Stimulated activated CD4-positive, alpha-beta T cell treated with anti-CD3 and anti-CD28 coated beads, Interleukin-2, amount 100 ng/mL, for 24 hours (primary cell): ENCODE results near the gene MED12.

Experiments used
- DNase-seq, 2 donors: peaks; one replicate each; pipeline ENCODE4 v3.0.0-alpha.2; 2020

The MED12 gene

GRCh38 chrX:71118032-71118984 lies at the start of gene MED12:
Gene MED12, plus strand, starts transcription at chrX:71118596. Its CDS starts 159 bp downstream, at chrX:71118755.
- peak; percentile 82 to 87 for DNase-seq

GRCh38 chrX:71070531-71070930 lies 47.9 kb upstream of the MED12 start:
- no peak for DNase-seq

GRCh38 chrX:71081330-71082123 lies 36.9 kb upstream of the MED12 start:
- no peak for DNase-seq

GRCh38 chrX:71082124-71082647 lies 36.2 kb upstream of the MED12 start:
- DNase-seq, result no peak

- no peak for DNase-seq
Measured at GRCh38 chrX:71082822-71083221, 35.6 kb upstream of the MED12 start.

- DNase-seq, result no peak
Measured at GRCh38 chrX:71085900-71086299, 32.5 kb upstream of the MED12 start.

GRCh38 chrX:71091263-71091662 lies 27.1 kb upstream of the MED12 start:
- DNase-seq, result no peak

- no peak for DNase-seq
Measured at GRCh38 chrX:71095033-71095432, 23.4 kb upstream of the MED12 start.

GRCh38 chrX:71095555-71095980 lies 22.8 kb upstream of the MED12 start, which contains the start of gene FOXO4:
Gene FOXO4, plus strand, starts transcription at chrX:71095851. Its CDS starts 678 bp downstream, at chrX:71096529.
- peak; percentile 85 for DNase-seq

- DNase-seq, result no peak
Measured at GRCh38 chrX:71095981-71096759, 22.2 kb upstream of the MED12 start.

- DNase-seq, result no peak
Measured at GRCh38 chrX:71096760-71097032, 21.7 kb upstream of the MED12 start.

GRCh38 chrX:71098302-71098701 lies 20.1 kb upstream of the MED12 start:
- DNase-seq, result peak; percentile 73 to 80

- no peak for DNase-seq
Measured at GRCh38 chrX:71098951-71099506, 19.4 kb upstream of the MED12 start.

GRCh38 chrX:71099736-71100135 lies 18.7 kb upstream of the MED12 start:
- DNase-seq, result no peak

GRCh38 chrX:71100581-71101505 lies 17.6 kb upstream of the MED12 start:
- DNase-seq, result no peak

GRCh38 chrX:71102292-71102691 lies 16.1 kb upstream of the MED12 start:
- no peak for DNase-seq

GRCh38 chrX:71103110-71103983 lies 15.0 kb upstream of the MED12 start:
- peak; percentile 56 for DNase-seq

GRCh38 chrX:71105628-71106027 lies 12.8 kb upstream of the MED12 start:
- no peak for DNase-seq

- no peak for DNase-seq
Measured at GRCh38 chrX:71106427-71106826, 12.0 kb upstream of the MED12 start, which contains the start of gene CXorf65. Gene CXorf65, minus strand, starts transcription at chrX:71106740. Its CDS starts 184 bp downstream, at chrX:71106556.

GRCh38 chrX:71107245-71107644 lies 11.2 kb upstream of the MED12 start:
- no peak for DNase-seq
